WTC11 (cell line): Measurements from ENCODE around the gene JCAD.

Experiments used
- FOXK1 ChIP-seq: sonication (generic); formaldehyde crosslinking; IDR thresholded peaks from 2 replicates; pipeline ENCODE4 v1.8.0; 2022; ENCODE audit warnings: mild to moderate bottlenecking, moderate library complexity, missing genetic modification reagents
- MAX ChIP-seq: sonication (generic); formaldehyde crosslinking; IDR thresholded peaks from 2 replicates; pipeline ENCODE4 v1.8.0; 2022; ENCODE audit warnings: mild to moderate bottlenecking, missing genetic modification reagents
- TF ChIP-seq, protein P1 (sequence below): fragments of 200-600 bp; IDR thresholded peaks from 2 replicates; pipeline ENCODE4 v1.8.0; 2022; ENCODE audit warnings: antibody characterized with exemption

DNA sequence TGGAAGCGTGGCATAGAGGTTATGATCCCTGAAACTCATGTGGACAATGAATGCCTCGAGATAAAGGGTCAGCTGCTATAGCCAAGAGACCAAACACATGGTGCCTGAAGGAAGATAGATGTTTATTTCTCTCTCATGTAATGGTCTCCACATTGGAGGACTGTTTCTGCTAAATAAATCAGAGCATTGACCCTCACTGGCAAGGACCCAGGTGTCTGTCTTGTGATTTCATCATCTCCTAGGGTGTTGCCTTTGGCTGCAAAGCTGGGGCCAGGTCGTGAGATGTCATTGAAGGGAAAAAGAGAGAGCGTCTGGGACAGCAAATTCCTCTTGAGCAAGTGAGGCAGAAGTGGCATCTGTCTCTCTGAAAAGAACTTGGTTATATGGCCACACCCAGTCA, 64.6 kb downstream of the JCAD start:
- TF ChIP-seq MAX: no peak
- no peak for TF ChIP-seq FOXK1 (CRISPR knock-in tag)
- TF ChIP-seq, protein P1, sequence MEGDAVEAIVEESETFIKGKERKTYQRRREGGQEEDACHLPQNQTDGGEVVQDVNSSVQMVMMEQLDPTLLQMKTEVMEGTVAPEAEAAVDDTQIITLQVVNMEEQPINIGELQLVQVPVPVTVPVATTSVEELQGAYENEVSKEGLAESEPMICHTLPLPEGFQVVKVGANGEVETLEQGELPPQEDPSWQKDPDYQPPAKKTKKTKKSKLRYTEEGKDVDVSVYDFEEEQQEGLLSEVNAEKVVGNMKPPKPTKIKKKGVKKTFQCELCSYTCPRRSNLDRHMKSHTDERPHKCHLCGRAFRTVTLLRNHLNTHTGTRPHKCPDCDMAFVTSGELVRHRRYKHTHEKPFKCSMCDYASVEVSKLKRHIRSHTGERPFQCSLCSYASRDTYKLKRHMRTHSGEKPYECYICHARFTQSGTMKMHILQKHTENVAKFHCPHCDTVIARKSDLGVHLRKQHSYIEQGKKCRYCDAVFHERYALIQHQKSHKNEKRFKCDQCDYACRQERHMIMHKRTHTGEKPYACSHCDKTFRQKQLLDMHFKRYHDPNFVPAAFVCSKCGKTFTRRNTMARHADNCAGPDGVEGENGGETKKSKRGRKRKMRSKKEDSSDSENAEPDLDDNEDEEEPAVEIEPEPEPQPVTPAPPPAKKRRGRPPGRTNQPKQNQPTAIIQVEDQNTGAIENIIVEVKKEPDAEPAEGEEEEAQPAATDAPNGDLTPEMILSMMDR: no peak
